WTC11 (cell line): Measurements from ENCODE around the gene FAM118B.
"Not testable (repeated sequence)": the region's sequence is repeated elsewhere in the genome, so short reads cannot be mapped to it uniquely, and the experiment has no call there.

Experiments used
- CTCF ChIP-seq: fragments of 200-600 bp; IDR thresholded peaks from 2 replicates; pipeline ENCODE4 v1.8.0; 2022; ENCODE audit warnings: antibody characterized with exemption
- ERG ChIP-seq: fragments of 250-450 bp; sonication (Bioruptor Pico); IDR thresholded peaks from 2 replicates; pipeline ENCODE4 v1.8.0; 2021; ENCODE audit warnings: mild to moderate bottlenecking
- IRF1 ChIP-seq: sonication (generic); formaldehyde crosslinking; IDR thresholded peaks from 2 replicates; pipeline ENCODE4 v1.8.0; 2023; ENCODE audit warnings: missing genetic modification reagents
- MAX ChIP-seq: sonication (generic); formaldehyde crosslinking; IDR thresholded peaks from 2 replicates; pipeline ENCODE4 v1.8.0; 2022; ENCODE audit warnings: mild to moderate bottlenecking, missing genetic modification reagents
- NR3C1 ChIP-seq: sonication (generic); formaldehyde crosslinking; conservative IDR thresholded peaks from 2 replicates; pipeline ENCODE4 v1.8.1; 2023; ENCODE audit warnings: low read depth, mild to moderate bottlenecking, missing genetic modification reagents
- RORB ChIP-seq: fragments of 250-450 bp; sonication (Bioruptor Pico); IDR thresholded peaks from 2 replicates; pipeline ENCODE4 v1.9.0; 2021; ENCODE audit warnings: mild to moderate bottlenecking
- ZNF317 ChIP-seq: sonication (generic); formaldehyde crosslinking; IDR thresholded peaks from 2 replicates; pipeline ENCODE4 v1.8.1; 2023; ENCODE audit warnings: low read depth, mild to moderate bottlenecking, moderate library complexity, missing genetic modification reagents, borderline replicate concordance

GRCh38 chr11:126308771-126309170, 97.2 kb downstream of the FAM118B start:
- TF ChIP-seq CTCF; MAX; NR3C1 (CRISPR knock-in tag); ERG; IRF1 (CRISPR knock-in tag); RORB (CRISPR knock-in tag); ZNF317 (CRISPR knock-in tag): not testable (repeated sequence)
